Ascending aorta (tissue), 2 donors: ENCODE measurements around the gene RTL1. TPM values are rescaled to one million over a fixed set of nuclear protein-coding genes. Genes with fewer than 3 reads are reported as not detected.

Experiments used
- DNase-seq, 2 donors: peaks; one replicate each; pipeline ENCODE4 v3.0.0-alpha.2; 2019; ENCODE audit warnings: low spot score in 2 of 2
- H3K27ac ChIP-seq, 2 donors: fragments of 200-600 bp; sonication (generic); one replicate each; pipeline ENCODE4 v1.5.1; 2016 to 2017; ENCODE audit warnings: mild to moderate bottlenecking in 1 of 2
- H3K27me3 ChIP-seq: fragments of 200-600 bp; sonication (generic); one replicate; pipeline ENCODE4 v1.5.1; 2017
- H3K36me3 ChIP-seq, 2 donors: fragments of 200-600 bp; sonication (generic); one replicate each; pipeline ENCODE4 v1.5.1; 2016
- H3K4me1 ChIP-seq, 2 donors: fragments of 200-600 bp; sonication (generic); one replicate each; pipeline ENCODE4 v1.5.1; 2016 to 2017; ENCODE audit warnings: mild to moderate bottlenecking in 1 of 2
- H3K4me3 ChIP-seq, 2 donors: fragments of 200-600 bp; sonication (generic); one replicate each; pipeline ENCODE4 v1.5.1; 2016 to 2017; ENCODE audit warnings: mild to moderate bottlenecking in 1 of 2
- H3K9me3 ChIP-seq, 2 donors: fragments of 200-600 bp; sonication (generic); one replicate each; pipeline ENCODE4 v1.5.1; 2016
- intact Hi-C: fragments of 100-400 bp; cut with DNase I; formaldehyde crosslinking; loops from one replicate; pipeline ENCODE4 v1.15.1; 2023
- total RNA-seq: library from RNA; depleted of rRNA; stranded (reverse); fragments of >200 nt; gene quantifications from one replicate; pipeline ENCODE4 v1.1.0, GENCODE V29; 2016
- TF ChIP-seq, protein P1 (sequence below), 3 experiments: fragments of 200-600 bp in 2 of 3; fragments of 450-650 bp in 1 of 3; sonication (generic) in 2 of 3; IDR thresholded peaks; one replicate each; pipeline ENCODE4 v1.5.1; 2016 to 2019; ENCODE audit warnings: antibody characterized with exemption in 3 of 3, mild to moderate bottlenecking in 1 of 3, moderate library complexity in 1 of 3

Gene RTL1
- total RNA-seq, 1 donor from 2014 or later, result not detected

DNA sequence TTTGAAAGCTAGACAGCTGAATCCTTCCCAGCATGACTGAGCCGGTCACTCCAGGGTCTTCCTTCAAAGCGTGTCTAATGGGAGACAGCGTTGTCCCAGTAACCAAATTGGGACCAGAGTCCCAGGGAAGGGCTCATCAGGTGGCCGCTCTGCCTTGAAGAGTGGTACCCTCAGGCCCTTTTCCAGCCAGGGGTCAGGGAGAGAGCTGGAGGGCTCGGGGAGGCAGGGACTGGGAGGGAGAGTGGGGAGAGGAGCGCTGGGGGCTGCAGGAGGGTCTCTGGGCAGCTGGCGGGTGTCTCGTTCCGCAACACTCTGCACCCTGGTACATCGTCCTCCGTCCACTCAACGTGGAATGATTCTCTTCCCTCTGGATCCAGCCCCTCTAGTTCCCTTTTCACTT is 1.6 kb upstream of the RTL1 start:
- Histone ChIP-seq H3K4me1 (no peaks in the 10 kb centered on the region), H3K4me3 (no peak overlapping the region), H3K27me3 (no peaks in the 10 kb centered on the region), H3K27ac (no peak overlapping the region), H3K36me3 (no peaks in the 10 kb centered on the region), H3K9me3 (no peaks in the 10 kb centered on the region)
- intact Hi-C loops, result no loop called here
- DNase-seq, result no peak
- TF ChIP-seq, protein P1, sequence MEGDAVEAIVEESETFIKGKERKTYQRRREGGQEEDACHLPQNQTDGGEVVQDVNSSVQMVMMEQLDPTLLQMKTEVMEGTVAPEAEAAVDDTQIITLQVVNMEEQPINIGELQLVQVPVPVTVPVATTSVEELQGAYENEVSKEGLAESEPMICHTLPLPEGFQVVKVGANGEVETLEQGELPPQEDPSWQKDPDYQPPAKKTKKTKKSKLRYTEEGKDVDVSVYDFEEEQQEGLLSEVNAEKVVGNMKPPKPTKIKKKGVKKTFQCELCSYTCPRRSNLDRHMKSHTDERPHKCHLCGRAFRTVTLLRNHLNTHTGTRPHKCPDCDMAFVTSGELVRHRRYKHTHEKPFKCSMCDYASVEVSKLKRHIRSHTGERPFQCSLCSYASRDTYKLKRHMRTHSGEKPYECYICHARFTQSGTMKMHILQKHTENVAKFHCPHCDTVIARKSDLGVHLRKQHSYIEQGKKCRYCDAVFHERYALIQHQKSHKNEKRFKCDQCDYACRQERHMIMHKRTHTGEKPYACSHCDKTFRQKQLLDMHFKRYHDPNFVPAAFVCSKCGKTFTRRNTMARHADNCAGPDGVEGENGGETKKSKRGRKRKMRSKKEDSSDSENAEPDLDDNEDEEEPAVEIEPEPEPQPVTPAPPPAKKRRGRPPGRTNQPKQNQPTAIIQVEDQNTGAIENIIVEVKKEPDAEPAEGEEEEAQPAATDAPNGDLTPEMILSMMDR (IDR thresholded peaks at IDR 0.05), result no peak

DNA sequence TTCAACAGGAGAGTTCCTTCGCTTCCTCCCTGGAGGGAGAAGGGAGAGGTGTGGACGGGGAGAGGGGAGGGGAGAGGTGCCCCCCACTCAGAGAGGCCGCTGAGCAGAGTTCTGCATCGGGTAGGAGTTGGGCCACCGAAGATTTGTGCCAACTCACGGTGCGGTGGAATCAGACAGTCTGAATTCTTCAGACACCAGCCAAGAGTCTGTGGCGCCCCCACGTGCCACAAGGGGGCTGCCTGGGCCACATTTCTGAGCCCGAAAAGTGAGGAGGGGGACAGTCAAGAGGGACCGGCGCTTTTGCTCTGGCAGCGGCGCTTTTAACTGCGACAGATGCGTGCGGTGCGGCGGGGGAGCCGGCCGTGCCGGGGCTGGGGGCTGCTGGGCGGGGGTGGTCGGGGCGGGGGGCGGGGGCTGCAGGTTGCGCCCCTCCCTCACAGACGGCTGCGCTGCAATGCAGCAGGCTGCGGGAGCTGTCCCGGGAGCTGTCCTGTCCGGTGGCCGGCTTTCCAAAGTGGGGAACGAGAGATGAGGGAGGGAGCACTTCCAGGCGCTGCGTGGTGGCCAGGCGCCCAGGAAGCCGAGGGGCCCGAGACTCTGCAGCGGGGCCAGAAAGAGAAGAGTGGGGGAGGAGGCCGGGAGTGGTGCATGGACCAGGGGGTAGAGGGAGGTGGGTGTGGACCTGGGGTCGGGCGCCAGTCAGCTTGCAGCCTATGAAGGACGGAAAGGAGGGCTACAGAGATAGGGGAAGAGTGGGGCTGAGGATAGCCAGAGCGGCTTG is 975 bp upstream of the RTL1 start:
- Histone ChIP-seq H3K4me1 (no peaks in the 10 kb centered on the region), H3K4me3 (no peak overlapping the region), H3K27me3 (no peaks in the 10 kb centered on the region), H3K9me3 (no peaks in the 10 kb centered on the region), H3K36me3 (no peaks in the 10 kb centered on the region), H3K27ac (no peak overlapping the region)
- TF ChIP-seq, protein P1 (IDR thresholded peaks at IDR 0.05), result no peak
- intact Hi-C loops, result no loop called here
- DNase-seq, result no peak

DNA sequence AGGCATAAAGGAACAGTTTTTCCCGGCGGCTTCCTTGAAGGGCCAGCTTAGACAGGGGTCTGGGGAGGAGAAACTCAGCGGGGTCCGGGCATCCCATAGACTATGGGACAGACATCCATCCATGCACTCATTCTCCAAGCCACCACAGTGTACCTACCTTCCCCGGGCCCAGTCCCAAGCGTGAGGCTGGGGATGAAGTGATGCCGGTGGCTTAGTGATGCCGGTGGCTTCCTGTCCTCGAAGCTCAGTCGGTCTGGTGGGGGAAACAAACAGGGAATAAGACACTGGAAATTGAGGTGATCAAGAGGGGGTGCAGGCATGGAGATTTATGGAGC is 421 bp downstream of the RTL1 start:
- TF ChIP-seq, protein P1 (IDR thresholded peaks at IDR 0.05), result no peak
- Histone ChIP-seq H3K36me3 (no peaks in the 10 kb centered on the region), H3K27ac (no peak overlapping the region), H3K4me1 (no peaks in the 10 kb centered on the region), H3K27me3 (no peaks in the 10 kb centered on the region), H3K9me3 (no peaks in the 10 kb centered on the region), H3K4me3 (no peak overlapping the region)
- intact Hi-C loops, result no loop called here
- no peak for DNase-seq

DNA sequence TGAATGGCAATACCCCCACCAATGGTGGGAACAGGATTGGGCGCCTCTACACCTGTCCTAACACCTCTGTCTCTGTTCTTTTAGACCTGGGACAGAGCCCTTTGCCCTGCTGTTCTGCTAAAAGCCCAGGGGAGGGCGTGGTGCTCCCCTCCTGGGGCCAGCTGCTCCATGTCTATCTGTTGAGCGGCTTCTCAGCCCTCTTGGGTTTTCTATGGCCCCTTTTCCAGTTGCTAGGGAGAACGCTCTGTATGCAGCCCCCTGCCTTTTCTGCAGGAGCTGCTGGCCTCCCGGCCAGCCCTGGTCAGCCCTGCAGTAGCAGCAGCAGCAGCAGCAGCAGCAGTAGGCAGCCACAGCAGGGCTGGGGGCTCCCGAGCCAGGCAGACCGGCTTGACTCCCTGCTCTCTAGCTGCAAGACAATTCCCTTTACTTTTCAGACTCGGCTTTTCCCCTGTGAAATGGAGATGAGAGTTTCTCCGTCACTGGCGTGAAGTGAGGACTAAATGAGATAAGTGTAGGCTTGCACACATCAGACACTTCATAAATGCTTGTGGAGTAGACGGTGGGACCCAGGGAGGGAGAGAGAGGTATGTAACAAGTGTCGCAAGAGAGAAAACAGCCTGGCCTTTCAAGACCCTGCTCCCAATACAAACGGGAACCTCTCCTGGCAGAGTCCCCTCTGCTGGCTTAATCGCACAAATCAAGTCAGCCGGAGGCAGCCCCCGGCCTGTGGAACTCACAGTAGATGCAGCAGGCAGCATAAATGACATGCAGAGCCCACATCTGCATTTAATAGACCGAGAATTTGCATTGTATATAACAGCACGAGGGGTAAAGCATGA is 1.0 kb downstream of the RTL1 start:
- Histone ChIP-seq H3K27ac (no peak overlapping the region), H3K4me3 (no peak overlapping the region), H3K27me3 (no peaks in the 10 kb centered on the region), H3K36me3 (no peaks in the 10 kb centered on the region), H3K4me1 (no peaks in the 10 kb centered on the region), H3K9me3 (no peaks in the 10 kb centered on the region)
- intact Hi-C loops, result no loop called here
- TF ChIP-seq, protein P1 (IDR thresholded peaks at IDR 0.05), result no peak
- DNase-seq, result no peak

DNA sequence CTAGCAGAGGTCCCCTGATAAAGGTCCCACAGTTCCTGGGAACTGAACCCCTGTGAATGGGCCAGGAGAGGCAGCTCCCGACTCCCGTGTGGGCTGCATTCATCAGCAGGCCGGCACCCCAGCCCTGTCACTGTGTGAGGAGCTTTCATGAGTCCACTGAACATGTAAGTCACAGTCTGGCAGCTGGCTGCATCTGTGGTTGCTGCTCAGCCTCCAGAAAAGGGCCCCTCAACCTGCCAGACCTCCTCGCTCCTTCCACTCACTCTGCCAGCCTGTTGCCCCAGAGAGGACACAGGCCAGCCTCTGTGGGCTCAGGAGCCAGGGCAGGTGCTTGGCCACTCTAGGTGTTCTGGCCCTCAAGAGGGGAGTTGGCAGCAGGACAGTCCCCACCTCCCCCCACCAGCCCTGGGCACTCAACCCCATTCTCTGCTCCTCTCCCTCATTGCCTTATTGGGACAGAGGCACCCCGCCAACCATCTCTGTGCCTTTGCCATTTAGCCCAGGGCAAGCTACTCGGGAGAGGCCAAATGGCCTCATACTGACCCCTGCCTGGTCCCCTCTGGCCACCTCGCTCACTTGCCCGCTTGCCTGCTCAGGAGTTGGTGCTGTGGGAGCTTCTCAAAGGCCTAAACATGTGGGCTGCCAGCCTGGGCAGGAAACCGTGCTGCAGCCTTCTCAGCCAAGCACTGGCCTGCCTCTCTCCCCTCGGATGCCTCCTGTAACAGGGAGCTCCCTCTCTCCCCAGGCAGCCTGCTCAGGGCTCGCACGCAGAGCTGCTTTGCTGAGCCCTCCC is 1.9 kb downstream of the RTL1 start:
- no peaks in the 10 kb centered on the region for H3K9me3 ChIP-seq
- intact Hi-C loops, result no loop called here
- H3K4me3 ChIP-seq, result no peak overlapping the region
- no peaks in the 10 kb centered on the region for H3K36me3 ChIP-seq
- peak in 1 of 2 donors; percentile 60 for DNase-seq
- no peaks in the 10 kb centered on the region for H3K4me1 ChIP-seq
- TF ChIP-seq, protein P1 (IDR thresholded peaks at IDR 0.05), result no peak
- no peaks in the 10 kb centered on the region for H3K27me3 ChIP-seq
- no peak overlapping the region for H3K27ac ChIP-seq
